Astrocyte of the spinal cord (primary cell): Measurements from ENCODE around the gene RB1.
"Not testable (repeated sequence)": the region's sequence is repeated elsewhere in the genome, so short reads cannot be mapped to it uniquely, and the experiment has no call there.

Experiments
- DNase-seq: peaks from one replicate; pipeline ENCODE4 v3.0.0; 2011; ENCODE audit warnings: low read depth, low spot score
- H3K4me3 ChIP-seq: 2 replicates; pipeline ENCODE4 v1.5.1; 2011; ENCODE audit warnings: low read depth, mild to moderate bottlenecking, low read length, moderate library complexity
- CTCF ChIP-seq: IDR thresholded peaks from 2 replicates; pipeline ENCODE4 v1.5.1; 2012; ENCODE audit warnings: low read depth, mild to moderate bottlenecking, low read length, inconsistent platforms
- in situ Hi-C: cut with HindIII; loops from 2 replicates; pipeline ENCODE4 v1.10.0; 2017; ENCODE audit warnings: low sequenced_read_pairs

Gene RB1

GRCh38 chr13:48344264-48344663 lies 40.7 kb downstream of the RB1 start:
- no peak for TF ChIP-seq CTCF
- in situ Hi-C loops: no loop called here

GRCh38 chr13:48346583-48346982 lies 43.0 kb downstream of the RB1 start:
- no peak for DNase-seq
- in situ Hi-C loops: no loop called here
- TF ChIP-seq CTCF: no peak

More at GRCh38 chr13:48344264-48344663, 40.7 kb downstream of the RB1 start:
- no peak for DNase-seq
- no peak overlapping the region for H3K4me3 ChIP-seq

GRCh38 chr13:48349525-48349924 lies 46.0 kb downstream of the RB1 start:
- in situ Hi-C loops: no loop called here
- DNase-seq: no peak
- TF ChIP-seq CTCF: no peak
- no peak overlapping the region for H3K4me3 ChIP-seq

More at GRCh38 chr13:48346583-48346982, 43.0 kb downstream of the RB1 start:
- no peak overlapping the region for H3K4me3 ChIP-seq

- TF ChIP-seq CTCF: no peak
- no peak for DNase-seq
- in situ Hi-C loops: no loop called here
- H3K4me3 ChIP-seq: no peak overlapping the region
Measured at GRCh38 chr13:48353590-48353989, 50.0 kb downstream of the RB1 start.

- in situ Hi-C loops, DNase-seq, H3K4me3 ChIP-seq: not testable (repeated sequence)
Measured at GRCh38 chr13:48355524-48355923, 52.0 kb downstream of the RB1 start.

GRCh38 chr13:48356750-48357149 lies 53.2 kb downstream of the RB1 start:
- no peak overlapping the region for H3K4me3 ChIP-seq
- TF ChIP-seq CTCF: no peak
- in situ Hi-C loops: no loop called here
- no peak for DNase-seq

- in situ Hi-C loops: no loop called here
- no peak for DNase-seq
- TF ChIP-seq CTCF: no peak
- no peak overlapping the region for H3K4me3 ChIP-seq
Measured at GRCh38 chr13:48369988-48370387, 66.4 kb downstream of the RB1 start.
